Measurements from ENCODE around the gene KLF11.

DNA sequence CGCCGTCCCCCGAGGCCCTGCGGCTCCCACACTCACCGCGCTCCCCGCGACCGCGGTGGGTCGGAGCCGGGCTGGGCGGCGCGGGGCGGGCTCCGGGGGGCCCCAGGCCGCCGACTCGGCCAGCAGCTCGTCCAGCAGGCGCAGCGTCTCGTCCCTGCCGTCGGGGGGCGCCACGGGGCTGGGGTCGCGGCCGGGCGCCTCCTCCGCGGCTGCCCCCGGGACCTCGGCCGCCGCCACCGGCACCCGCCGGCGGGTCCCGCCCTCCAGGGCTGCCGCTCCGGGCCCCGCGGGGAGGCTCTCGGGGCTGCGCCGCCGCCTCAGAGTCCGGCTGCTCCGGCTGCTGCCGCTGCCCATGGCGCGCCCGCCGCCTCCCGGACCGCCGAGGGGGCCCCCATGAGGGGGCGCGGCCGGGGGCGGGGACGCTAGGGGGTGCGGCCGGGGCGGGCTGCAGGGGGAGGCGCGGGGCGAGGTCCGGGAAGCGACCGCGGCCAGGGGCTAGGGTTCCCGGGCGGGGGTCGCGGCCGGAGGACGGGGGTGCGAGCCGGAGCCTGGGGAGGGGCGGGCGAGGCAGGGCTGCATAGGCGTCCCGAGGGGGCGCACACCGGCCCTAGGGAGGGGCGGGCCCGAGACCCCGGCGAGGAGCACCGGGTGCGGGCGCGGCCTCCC lies 36.7 kb downstream of the KLF11 start, which contains the start of gene CYS1:
- TF ChIP-seq RAD21 (conservative IDR thresholded peaks at IDR 0.05), result no peak
- no peak for TF ChIP-seq TAF1 (IDR thresholded peaks at IDR 0.05; ENCODE audit: low read depth)
- no peak for TF ChIP-seq MXI1 (conservative IDR thresholded peaks at IDR 0.05; ENCODE audit: poor library complexity, severe bottlenecking)
- TF ChIP-seq, protein P1, sequence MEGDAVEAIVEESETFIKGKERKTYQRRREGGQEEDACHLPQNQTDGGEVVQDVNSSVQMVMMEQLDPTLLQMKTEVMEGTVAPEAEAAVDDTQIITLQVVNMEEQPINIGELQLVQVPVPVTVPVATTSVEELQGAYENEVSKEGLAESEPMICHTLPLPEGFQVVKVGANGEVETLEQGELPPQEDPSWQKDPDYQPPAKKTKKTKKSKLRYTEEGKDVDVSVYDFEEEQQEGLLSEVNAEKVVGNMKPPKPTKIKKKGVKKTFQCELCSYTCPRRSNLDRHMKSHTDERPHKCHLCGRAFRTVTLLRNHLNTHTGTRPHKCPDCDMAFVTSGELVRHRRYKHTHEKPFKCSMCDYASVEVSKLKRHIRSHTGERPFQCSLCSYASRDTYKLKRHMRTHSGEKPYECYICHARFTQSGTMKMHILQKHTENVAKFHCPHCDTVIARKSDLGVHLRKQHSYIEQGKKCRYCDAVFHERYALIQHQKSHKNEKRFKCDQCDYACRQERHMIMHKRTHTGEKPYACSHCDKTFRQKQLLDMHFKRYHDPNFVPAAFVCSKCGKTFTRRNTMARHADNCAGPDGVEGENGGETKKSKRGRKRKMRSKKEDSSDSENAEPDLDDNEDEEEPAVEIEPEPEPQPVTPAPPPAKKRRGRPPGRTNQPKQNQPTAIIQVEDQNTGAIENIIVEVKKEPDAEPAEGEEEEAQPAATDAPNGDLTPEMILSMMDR (IDR thresholded peaks at IDR 0.05; ENCODE audit: poor library complexity, severe bottlenecking), result no peak
- TF ChIP-seq, protein P2, sequence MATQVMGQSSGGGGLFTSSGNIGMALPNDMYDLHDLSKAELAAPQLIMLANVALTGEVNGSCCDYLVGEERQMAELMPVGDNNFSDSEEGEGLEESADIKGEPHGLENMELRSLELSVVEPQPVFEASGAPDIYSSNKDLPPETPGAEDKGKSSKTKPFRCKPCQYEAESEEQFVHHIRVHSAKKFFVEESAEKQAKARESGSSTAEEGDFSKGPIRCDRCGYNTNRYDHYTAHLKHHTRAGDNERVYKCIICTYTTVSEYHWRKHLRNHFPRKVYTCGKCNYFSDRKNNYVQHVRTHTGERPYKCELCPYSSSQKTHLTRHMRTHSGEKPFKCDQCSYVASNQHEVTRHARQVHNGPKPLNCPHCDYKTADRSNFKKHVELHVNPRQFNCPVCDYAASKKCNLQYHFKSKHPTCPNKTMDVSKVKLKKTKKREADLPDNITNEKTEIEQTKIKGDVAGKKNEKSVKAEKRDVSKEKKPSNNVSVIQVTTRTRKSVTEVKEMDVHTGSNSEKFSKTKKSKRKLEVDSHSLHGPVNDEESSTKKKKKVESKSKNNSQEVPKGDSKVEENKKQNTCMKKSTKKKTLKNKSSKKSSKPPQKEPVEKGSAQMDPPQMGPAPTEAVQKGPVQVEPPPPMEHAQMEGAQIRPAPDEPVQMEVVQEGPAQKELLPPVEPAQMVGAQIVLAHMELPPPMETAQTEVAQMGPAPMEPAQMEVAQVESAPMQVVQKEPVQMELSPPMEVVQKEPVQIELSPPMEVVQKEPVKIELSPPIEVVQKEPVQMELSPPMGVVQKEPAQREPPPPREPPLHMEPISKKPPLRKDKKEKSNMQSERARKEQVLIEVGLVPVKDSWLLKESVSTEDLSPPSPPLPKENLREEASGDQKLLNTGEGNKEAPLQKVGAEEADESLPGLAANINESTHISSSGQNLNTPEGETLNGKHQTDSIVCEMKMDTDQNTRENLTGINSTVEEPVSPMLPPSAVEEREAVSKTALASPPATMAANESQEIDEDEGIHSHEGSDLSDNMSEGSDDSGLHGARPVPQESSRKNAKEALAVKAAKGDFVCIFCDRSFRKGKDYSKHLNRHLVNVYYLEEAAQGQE (IDR thresholded peaks at IDR 0.05; ENCODE audit: borderline replicate concordance), result no peak
- TF ChIP-seq EZH2 (IDR thresholded peaks at IDR 0.05; ENCODE audit: borderline replicate concordance, insufficient read depth, low read length, poor library complexity, severe bottlenecking), result no peak
- no peak for TF ChIP-seq EP300 (conservative IDR thresholded peaks at IDR 0.05; ENCODE audit: poor library complexity, severe bottlenecking)
- TF ChIP-seq POLR2AphosphoS5 (IDR thresholded peaks at IDR 0.05), result no peak
